ENCODE data around the gene BCAN. TPM values are rescaled to one million over a fixed set of nuclear protein-coding genes. Genes with fewer than 3 reads are reported as not detected.

Gene BCAN
- total RNA-seq, 1 experiment from 2014 or later, result 3.6 TPM

DNA sequence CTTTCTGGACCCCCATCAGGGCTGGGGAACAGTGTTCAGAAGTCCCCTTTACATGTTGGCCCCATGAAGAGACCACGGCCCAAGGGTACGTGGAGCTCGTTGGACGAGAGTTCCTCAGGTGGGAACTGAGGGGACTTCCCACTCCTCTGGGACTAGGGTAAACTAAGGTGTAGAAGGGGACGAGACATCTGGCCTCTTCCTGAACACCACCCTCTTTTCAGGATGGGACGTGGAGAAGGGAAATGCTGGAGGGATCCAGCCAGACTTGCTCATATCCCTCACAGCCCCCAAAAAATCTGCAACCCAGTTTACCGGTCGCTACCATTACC lies 48.3 kb upstream of the BCAN start:
- Mint-ChIP-seq H3K4me1 (peaks cover 16% of the 10 kb centered on the region), H3K9me3 (no peaks in the 10 kb centered on the region), H3K36me3 (peaks cover 45% of the 10 kb centered on the region), H3K27ac (no peak overlapping the region), H3K4me3 (no peak overlapping the region; the same call in 1 of the 2 replicates), H3K27me3 (ENCODE audit: low read depth) (no peaks in the 10 kb centered on the region)
- ChIA-PET POLR2A (no interaction called here), CTCF (interaction anchor here (0.6 to 3.4 kb wide), 5 partner anchors 10 to 113 kb away, joined by 3 to 28 read pairs (median 3); no protein-coding TSS in a partner anchor)
- ATAC-seq (no peak), DNase-seq (ENCODE audit: low spot score) (no peak)
- TF ChIP-seq, protein P1, sequence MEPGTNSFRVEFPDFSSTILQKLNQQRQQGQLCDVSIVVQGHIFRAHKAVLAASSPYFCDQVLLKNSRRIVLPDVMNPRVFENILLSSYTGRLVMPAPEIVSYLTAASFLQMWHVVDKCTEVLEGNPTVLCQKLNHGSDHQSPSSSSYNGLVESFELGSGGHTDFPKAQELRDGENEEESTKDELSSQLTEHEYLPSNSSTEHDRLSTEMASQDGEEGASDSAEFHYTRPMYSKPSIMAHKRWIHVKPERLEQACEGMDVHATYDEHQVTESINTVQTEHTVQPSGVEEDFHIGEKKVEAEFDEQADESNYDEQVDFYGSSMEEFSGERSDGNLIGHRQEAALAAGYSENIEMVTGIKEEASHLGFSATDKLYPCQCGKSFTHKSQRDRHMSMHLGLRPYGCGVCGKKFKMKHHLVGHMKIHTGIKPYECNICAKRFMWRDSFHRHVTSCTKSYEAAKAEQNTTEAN (CRISPR knock-in tag; IDR thresholded peaks at IDR 0.05), result no peak
- TF ChIP-seq JUN (CRISPR knock-in tag; IDR thresholded peaks at IDR 0.05) (no peak), SOX15 (CRISPR knock-in tag; IDR thresholded peaks at IDR 0.05) (no peak), ZNF671 (CRISPR knock-in tag; IDR thresholded peaks at IDR 0.05) (no peak), ZNF219 (CRISPR knock-in tag; IDR thresholded peaks at IDR 0.05; ENCODE audit: borderline replicate concordance) (no peak), TEAD4 (CRISPR knock-in tag; IDR thresholded peaks at IDR 0.05) (no peak), ZNF232 (CRISPR knock-in tag; IDR thresholded peaks at IDR 0.05) (no peak), NR3C1 (CRISPR knock-in tag; conservative IDR thresholded peaks at IDR 0.05; ENCODE audit: low read depth) (no peak), FOXK1 (CRISPR knock-in tag; IDR thresholded peaks at IDR 0.05) (no peak), NFYB (CRISPR knock-in tag; conservative IDR thresholded peaks at IDR 0.05; ENCODE audit: low read depth) (no peak), ZNF416 (CRISPR knock-in tag; IDR thresholded peaks at IDR 0.05) (no peak), ETV6 (CRISPR knock-in tag; IDR thresholded peaks at IDR 0.05) (no peak)
- TF ChIP-seq, protein P2, sequence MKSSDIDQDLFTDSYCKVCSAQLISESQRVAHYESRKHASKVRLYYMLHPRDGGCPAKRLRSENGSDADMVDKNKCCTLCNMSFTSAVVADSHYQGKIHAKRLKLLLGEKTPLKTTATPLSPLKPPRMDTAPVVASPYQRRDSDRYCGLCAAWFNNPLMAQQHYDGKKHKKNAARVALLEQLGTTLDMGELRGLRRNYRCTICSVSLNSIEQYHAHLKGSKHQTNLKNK (CRISPR knock-in tag; IDR thresholded peaks at IDR 0.05), result no peak
- TF ChIP-seq, protein P3, sequence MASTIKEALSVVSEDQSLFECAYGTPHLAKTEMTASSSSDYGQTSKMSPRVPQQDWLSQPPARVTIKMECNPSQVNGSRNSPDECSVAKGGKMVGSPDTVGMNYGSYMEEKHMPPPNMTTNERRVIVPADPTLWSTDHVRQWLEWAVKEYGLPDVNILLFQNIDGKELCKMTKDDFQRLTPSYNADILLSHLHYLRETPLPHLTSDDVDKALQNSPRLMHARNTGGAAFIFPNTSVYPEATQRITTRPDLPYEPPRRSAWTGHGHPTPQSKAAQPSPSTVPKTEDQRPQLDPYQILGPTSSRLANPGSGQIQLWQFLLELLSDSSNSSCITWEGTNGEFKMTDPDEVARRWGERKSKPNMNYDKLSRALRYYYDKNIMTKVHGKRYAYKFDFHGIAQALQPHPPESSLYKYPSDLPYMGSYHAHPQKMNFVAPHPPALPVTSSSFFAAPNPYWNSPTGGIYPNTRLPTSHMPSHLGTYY (CRISPR knock-in tag; IDR thresholded peaks at IDR 0.05), result no peak
- TF ChIP-seq, protein P4, sequence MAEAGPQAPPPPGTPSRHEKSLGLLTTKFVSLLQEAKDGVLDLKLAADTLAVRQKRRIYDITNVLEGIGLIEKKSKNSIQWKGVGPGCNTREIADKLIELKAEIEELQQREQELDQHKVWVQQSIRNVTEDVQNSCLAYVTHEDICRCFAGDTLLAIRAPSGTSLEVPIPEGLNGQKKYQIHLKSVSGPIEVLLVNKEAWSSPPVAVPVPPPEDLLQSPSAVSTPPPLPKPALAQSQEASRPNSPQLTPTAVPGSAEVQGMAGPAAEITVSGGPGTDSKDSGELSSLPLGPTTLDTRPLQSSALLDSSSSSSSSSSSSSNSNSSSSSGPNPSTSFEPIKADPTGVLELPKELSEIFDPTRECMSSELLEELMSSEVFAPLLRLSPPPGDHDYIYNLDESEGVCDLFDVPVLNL (CRISPR knock-in tag; IDR thresholded peaks at IDR 0.05; ENCODE audit: borderline replicate concordance, low read depth), result no peak
- TF ChIP-seq, protein P5, sequence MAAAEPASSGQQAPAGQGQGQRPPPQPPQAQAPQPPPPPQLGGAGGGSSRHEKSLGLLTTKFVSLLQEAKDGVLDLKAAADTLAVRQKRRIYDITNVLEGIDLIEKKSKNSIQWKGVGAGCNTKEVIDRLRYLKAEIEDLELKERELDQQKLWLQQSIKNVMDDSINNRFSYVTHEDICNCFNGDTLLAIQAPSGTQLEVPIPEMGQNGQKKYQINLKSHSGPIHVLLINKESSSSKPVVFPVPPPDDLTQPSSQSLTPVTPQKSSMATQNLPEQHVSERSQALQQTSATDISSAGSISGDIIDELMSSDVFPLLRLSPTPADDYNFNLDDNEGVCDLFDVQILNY (CRISPR knock-in tag; IDR thresholded peaks at IDR 0.05), result no peak
- TF ChIP-seq, protein P6, sequence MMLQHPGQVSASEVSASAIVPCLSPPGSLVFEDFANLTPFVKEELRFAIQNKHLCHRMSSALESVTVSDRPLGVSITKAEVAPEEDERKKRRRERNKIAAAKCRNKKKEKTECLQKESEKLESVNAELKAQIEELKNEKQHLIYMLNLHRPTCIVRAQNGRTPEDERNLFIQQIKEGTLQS (CRISPR knock-in tag; conservative IDR thresholded peaks at IDR 0.05), result no peak

DNA sequence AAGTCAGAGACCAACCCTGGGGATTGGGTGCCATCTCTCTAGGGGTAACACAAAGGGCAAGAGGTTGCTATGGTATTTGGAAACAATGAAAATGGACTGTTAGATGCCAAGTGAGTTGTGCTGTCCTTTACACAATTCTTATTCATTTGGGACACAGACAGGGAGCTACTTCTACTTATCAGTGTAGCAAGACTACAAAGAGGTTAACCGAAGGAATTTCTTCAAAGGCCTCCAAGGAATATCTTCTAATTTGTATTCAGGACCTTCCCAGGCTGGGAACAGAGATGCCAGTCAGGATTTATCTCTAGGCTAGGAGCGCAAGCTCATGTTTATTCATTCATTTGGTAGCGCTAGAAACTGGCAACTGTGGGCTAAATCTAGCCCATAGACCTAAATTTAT lies 47.7 kb upstream of the BCAN start:
- Mint-ChIP-seq H3K9me3 (no peaks in the 10 kb centered on the region), H3K27me3 (ENCODE audit: low read depth) (no peaks in the 10 kb centered on the region), H3K4me1 (peaks cover 16% of the 10 kb centered on the region), H3K4me3 (no peak overlapping the region), H3K36me3 (peaks cover 48% of the 10 kb centered on the region), H3K27ac (no peak overlapping the region)
- ChIA-PET POLR2A (no interaction called here), CTCF (interaction anchor here (0.6 to 1.4 kb wide), 4 partner anchors 9 to 113 kb away, joined by 3 to 5 read pairs (median 3); no protein-coding TSS in a partner anchor)
- no peak for TF ChIP-seq ZBTB21 (CRISPR knock-in tag; IDR thresholded peaks at IDR 0.05; ENCODE audit: borderline replicate concordance)
- no peak for TF ChIP-seq ZNF423 (CRISPR knock-in tag; IDR thresholded peaks at IDR 0.05)
- no peak for ATAC-seq
- no peak for DNase-seq (ENCODE audit: low spot score)

DNA sequence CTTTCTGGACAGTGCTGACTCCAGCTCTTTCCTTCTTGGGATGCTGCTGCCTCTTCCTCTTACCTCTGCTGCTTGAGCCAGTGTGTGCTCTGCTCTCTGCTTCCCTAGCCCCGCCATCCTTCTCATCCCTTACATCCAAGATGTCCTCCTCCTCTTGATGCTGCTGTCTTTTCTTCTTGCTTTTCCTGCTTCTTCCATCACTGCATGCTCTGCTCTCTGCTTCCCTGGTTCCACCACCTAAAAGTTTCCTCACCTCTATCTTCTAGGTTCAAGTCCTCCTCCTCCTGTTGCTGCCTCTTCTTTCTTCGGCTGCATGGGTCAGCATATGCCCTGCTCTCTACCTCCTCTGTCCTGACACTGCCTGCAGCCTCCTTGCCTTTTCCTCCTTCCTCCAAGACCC lies 46.9 kb upstream of the BCAN start:
- H3K36me3 Mint-ChIP-seq, result peaks cover 48% of the 10 kb centered on the region
- no peaks in the 10 kb centered on the region for H3K9me3 Mint-ChIP-seq
- ChIA-PET POLR2A (no interaction called here), CTCF (no interaction called here)
- DNase-seq (ENCODE audit: low spot score), result no peak
- peaks cover 16% of the 10 kb centered on the region for H3K4me1 Mint-ChIP-seq
- H3K27ac Mint-ChIP-seq, result peak overlapping the region; percentile 48
- H3K4me3 Mint-ChIP-seq, result no peak overlapping the region
- no peaks in the 10 kb centered on the region for H3K27me3 Mint-ChIP-seq (ENCODE audit: low read depth)
- ATAC-seq, result no peak
- no peak for TF ChIP-seq SMAD3 (CRISPR knock-in tag; IDR thresholded peaks at IDR 0.05; ENCODE audit: borderline replicate concordance)
- TF ChIP-seq, protein P7, sequence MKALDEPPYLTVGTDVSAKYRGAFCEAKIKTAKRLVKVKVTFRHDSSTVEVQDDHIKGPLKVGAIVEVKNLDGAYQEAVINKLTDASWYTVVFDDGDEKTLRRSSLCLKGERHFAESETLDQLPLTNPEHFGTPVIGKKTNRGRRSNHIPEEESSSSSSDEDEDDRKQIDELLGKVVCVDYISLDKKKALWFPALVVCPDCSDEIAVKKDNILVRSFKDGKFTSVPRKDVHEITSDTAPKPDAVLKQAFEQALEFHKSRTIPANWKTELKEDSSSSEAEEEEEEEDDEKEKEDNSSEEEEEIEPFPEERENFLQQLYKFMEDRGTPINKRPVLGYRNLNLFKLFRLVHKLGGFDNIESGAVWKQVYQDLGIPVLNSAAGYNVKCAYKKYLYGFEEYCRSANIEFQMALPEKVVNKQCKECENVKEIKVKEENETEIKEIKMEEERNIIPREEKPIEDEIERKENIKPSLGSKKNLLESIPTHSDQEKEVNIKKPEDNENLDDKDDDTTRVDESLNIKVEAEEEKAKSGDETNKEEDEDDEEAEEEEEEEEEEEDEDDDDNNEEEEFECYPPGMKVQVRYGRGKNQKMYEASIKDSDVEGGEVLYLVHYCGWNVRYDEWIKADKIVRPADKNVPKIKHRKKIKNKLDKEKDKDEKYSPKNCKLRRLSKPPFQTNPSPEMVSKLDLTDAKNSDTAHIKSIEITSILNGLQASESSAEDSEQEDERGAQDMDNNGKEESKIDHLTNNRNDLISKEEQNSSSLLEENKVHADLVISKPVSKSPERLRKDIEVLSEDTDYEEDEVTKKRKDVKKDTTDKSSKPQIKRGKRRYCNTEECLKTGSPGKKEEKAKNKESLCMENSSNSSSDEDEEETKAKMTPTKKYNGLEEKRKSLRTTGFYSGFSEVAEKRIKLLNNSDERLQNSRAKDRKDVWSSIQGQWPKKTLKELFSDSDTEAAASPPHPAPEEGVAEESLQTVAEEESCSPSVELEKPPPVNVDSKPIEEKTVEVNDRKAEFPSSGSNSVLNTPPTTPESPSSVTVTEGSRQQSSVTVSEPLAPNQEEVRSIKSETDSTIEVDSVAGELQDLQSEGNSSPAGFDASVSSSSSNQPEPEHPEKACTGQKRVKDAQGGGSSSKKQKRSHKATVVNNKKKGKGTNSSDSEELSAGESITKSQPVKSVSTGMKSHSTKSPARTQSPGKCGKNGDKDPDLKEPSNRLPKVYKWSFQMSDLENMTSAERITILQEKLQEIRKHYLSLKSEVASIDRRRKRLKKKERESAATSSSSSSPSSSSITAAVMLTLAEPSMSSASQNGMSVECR (CRISPR knock-in tag; IDR thresholded peaks at IDR 0.05; ENCODE audit: borderline replicate concordance), result no peak
- TF ChIP-seq, protein P8, sequence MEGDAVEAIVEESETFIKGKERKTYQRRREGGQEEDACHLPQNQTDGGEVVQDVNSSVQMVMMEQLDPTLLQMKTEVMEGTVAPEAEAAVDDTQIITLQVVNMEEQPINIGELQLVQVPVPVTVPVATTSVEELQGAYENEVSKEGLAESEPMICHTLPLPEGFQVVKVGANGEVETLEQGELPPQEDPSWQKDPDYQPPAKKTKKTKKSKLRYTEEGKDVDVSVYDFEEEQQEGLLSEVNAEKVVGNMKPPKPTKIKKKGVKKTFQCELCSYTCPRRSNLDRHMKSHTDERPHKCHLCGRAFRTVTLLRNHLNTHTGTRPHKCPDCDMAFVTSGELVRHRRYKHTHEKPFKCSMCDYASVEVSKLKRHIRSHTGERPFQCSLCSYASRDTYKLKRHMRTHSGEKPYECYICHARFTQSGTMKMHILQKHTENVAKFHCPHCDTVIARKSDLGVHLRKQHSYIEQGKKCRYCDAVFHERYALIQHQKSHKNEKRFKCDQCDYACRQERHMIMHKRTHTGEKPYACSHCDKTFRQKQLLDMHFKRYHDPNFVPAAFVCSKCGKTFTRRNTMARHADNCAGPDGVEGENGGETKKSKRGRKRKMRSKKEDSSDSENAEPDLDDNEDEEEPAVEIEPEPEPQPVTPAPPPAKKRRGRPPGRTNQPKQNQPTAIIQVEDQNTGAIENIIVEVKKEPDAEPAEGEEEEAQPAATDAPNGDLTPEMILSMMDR (IDR thresholded peaks at IDR 0.05), result no peak
- no peak for TF ChIP-seq ZNF219 (CRISPR knock-in tag; IDR thresholded peaks at IDR 0.05; ENCODE audit: borderline replicate concordance)
